Activated B cell treated with CpG ODN at 0.5 μM for 24 hours (primary cell): ENCODE data around the gene GPA33. TPM values are rescaled to one million over a fixed set of nuclear protein-coding genes. Genes with fewer than 3 reads are reported as not detected.

ENCODE experiments used
- ATAC-seq: fragments of 200-7000 bp; cut with Tn5 transposase; one replicate; pipeline ENCODE4 v1.10.0; 2021; ENCODE audit warnings: low read depth, mild to moderate bottlenecking, moderate library complexity
- CTCF ChIA-PET: fragments of 350-600 bp; sonication (Branson Sonifier 250); formaldehyde crosslinking; loops from one replicate; lab custom pipeline; 2021; ENCODE audit warnings: antibody characterized with exemption; lab: Charles Lee
- POLR2A ChIA-PET: fragments of 350-600 bp; sonication (Branson Sonifier 250); formaldehyde crosslinking; loops from one replicate; lab custom pipeline; 2021; ENCODE audit warnings: antibody characterized with exemption; lab: Charles Lee
- DNase-seq: peaks from one replicate; pipeline ENCODE4 v3.0.0; 2022
- H3K27ac Mint-ChIP-seq: one replicate; pipeline ENCODE4 v1.8.0; 2020; ENCODE audit warnings: mixed read lengths
- H3K27me3 Mint-ChIP-seq: one replicate; pipeline ENCODE4 v1.8.0; 2021; ENCODE audit warnings: mixed read lengths
- H3K36me3 Mint-ChIP-seq: one replicate; pipeline ENCODE4 v1.8.0; 2021; ENCODE audit warnings: low read depth, mixed read lengths
- H3K4me1 Mint-ChIP-seq: one replicate; pipeline ENCODE4 v1.8.0; 2021; ENCODE audit warnings: mixed read lengths
- H3K4me3 Mint-ChIP-seq: one replicate; pipeline ENCODE4 v1.8.0; 2020; ENCODE audit warnings: mild to moderate bottlenecking, mixed read lengths
- H3K9me3 Mint-ChIP-seq: one replicate; pipeline ENCODE4 v1.8.0; 2020; ENCODE audit warnings: mixed read lengths
- CTCF ChIP-seq: fragments of 200-600 bp; IDR thresholded peaks from one replicate; pipeline ENCODE4 v1.8.0; 2022; ENCODE audit warnings: antibody characterized with exemption, mild to moderate bottlenecking
- intact Hi-C: fragments of 100-400 bp; cut with micrococcal nuclease; formaldehyde crosslinking; loops from one replicate; pipeline ENCODE4 v1.15.1; 2024
- total RNA-seq: library from RNA; stranded (reverse); gene quantifications from 2 replicates; pipeline ENCODE4 v1.2.3, GENCODE V29; 2022

The GPA33 gene
- total RNA-seq, 1 donor from 2014 or later, result not detected

- Mint-ChIP-seq H3K9me3 (no peaks in the 10 kb centered on the region), H3K27ac (no peak overlapping the region), H3K27me3 (peaks cover 40% of the 10 kb centered on the region), H3K4me3 (no peak overlapping the region), H3K4me1 (peaks cover 5% of the 10 kb centered on the region), H3K36me3 (no peaks in the 10 kb centered on the region)
- no peak for TF ChIP-seq CTCF
- ChIA-PET POLR2A (no interaction called here), CTCF (interaction anchor here (1.5 kb wide), 1 partner anchor 56 kb away, joined by 7 read pairs; no protein-coding TSS in a partner anchor)
- no peak for DNase-seq
- intact Hi-C loops, result loop anchor here (5.0 kb wide), 1 partner anchor 210 kb away; no protein-coding TSS in a partner anchor
- no peak for ATAC-seq
Observed at GRCh38 chr1:167122568-167122967, 32.4 kb upstream of the GPA33 start.

- intact Hi-C loops, result loop anchor here (5.0 kb wide), 1 partner anchor 210 kb away; no protein-coding TSS in a partner anchor
- no peak for TF ChIP-seq CTCF
- H3K36me3 Mint-ChIP-seq, result no peaks in the 10 kb centered on the region
- CTCF ChIA-PET, result no interaction called here
- POLR2A ChIA-PET, result no interaction called here
- H3K4me3 Mint-ChIP-seq, result no peak overlapping the region
- DNase-seq (no peak), ATAC-seq (no peak)
- H3K4me1 Mint-ChIP-seq, result peaks cover 5% of the 10 kb centered on the region
- no peak overlapping the region for H3K27ac Mint-ChIP-seq
- no peaks in the 10 kb centered on the region for H3K9me3 Mint-ChIP-seq
- H3K27me3 Mint-ChIP-seq, result peaks cover 37% of the 10 kb centered on the region
Observed at GRCh38 chr1:167122121-167122480, 31.9 kb upstream of the GPA33 start.

- ChIA-PET CTCF (no interaction called here), POLR2A (no interaction called here)
- ATAC-seq (no peak), DNase-seq (no peak)
- Mint-ChIP-seq H3K27me3 (peaks cover 33% of the 10 kb centered on the region), H3K36me3 (no peaks in the 10 kb centered on the region), H3K4me3 (peak overlapping the region; percentile 80), H3K4me1 (peaks cover 5% of the 10 kb centered on the region), H3K27ac (no peak overlapping the region), H3K9me3 (no peaks in the 10 kb centered on the region)
- intact Hi-C loops, result loop anchor here (5.0 kb wide), 1 partner anchor 209 kb away; no protein-coding TSS in a partner anchor
- no peak for TF ChIP-seq CTCF
Observed at GRCh38 chr1:167121375-167122120, 31.4 kb upstream of the GPA33 start.

GRCh38 chr1:167120899-167121298 lies 30.7 kb upstream of the GPA33 start:
- Mint-ChIP-seq H3K27me3 (peaks cover 31% of the 10 kb centered on the region), H3K36me3 (no peaks in the 10 kb centered on the region), H3K27ac (no peak overlapping the region), H3K4me3 (peak overlapping the region; percentile 80), H3K9me3 (no peaks in the 10 kb centered on the region), H3K4me1 (peaks cover 5% of the 10 kb centered on the region)
- TF ChIP-seq CTCF, result no peak
- ATAC-seq, result no peak
- ChIA-PET POLR2A (interaction anchor here (0.6 kb wide), 1 partner anchor 100 kb away, joined by 6 read pairs; the partner anchor contains the start of gene POU2F1), CTCF (no interaction called here)
- intact Hi-C loops, result loop anchor here (5.0 kb wide), 1 partner anchor 209 kb away; no protein-coding TSS in a partner anchor
- DNase-seq, result no peak

- POLR2A ChIA-PET, result no interaction called here
- no peak for TF ChIP-seq CTCF
- ATAC-seq (no peak), DNase-seq (no peak)
- intact Hi-C loops, result loop anchor here (5.0 kb wide), 1 partner anchor 207 kb away; no protein-coding TSS in a partner anchor
- Mint-ChIP-seq H3K27ac (no peak overlapping the region), H3K36me3 (no peaks in the 10 kb centered on the region), H3K4me1 (peaks cover 10% of the 10 kb centered on the region), H3K9me3 (no peaks in the 10 kb centered on the region), H3K27me3 (peaks cover 29% of the 10 kb centered on the region), H3K4me3 (no peak overlapping the region)
- CTCF ChIA-PET, result no interaction called here
Observed at GRCh38 chr1:167119696-167120095, 29.5 kb upstream of the GPA33 start.
